ENCODE measurements around the gene LILRB5. TPM values are rescaled to one million over a fixed set of nuclear protein-coding genes. Genes with fewer than 3 reads are reported as not detected.
"Not testable (repeated sequence)": the region's sequence is repeated elsewhere in the genome, so short reads cannot be mapped to it uniquely, and the experiment has no call there.

The LILRB5 gene
- total RNA-seq, 1 experiment from 2014 or later: not detected

- H3K27me3 ChIP-seq (replicated peaks; ENCODE audit: control insufficient read depth, insufficient read depth, low read length); DNase-seq; BruUV-seq (replicated peaks); H3K36me3 Mint-ChIP-seq (ENCODE audit: insufficient read depth, unreplicated experiment); H3K4me1 Mint-ChIP-seq (ENCODE audit: low read depth, unreplicated experiment); intact Hi-C loops (cut with micrococcal nuclease; ENCODE audit: unreplicated experiment); H3K4me3 Mint-ChIP-seq (ENCODE audit: unreplicated experiment); CTCF ChIA-PET; POLR2A ChIA-PET; H3K4me3 ChIP-seq (ENCODE audit: low read depth, low read length); H3K27ac Mint-ChIP-seq (ENCODE audit: unreplicated experiment); H3K9me3 ChIP-seq; H3K4me1 ChIP-seq; H3K36me3 ChIP-seq (ENCODE audit: control insufficient read depth, insufficient read depth, low read length): not testable (repeated sequence)
- peaks cover 11% of the 10 kb centered on the region for H3K27me3 Mint-ChIP-seq (ENCODE audit: insufficient read depth, unreplicated experiment)
- peaks cover 11% of the 10 kb centered on the region for H3K9me3 Mint-ChIP-seq (ENCODE audit: unreplicated experiment)
Measured at GRCh38 chr19:54240372-54241336, 16.4 kb downstream of the LILRB5 start.

- H3K27ac Mint-ChIP-seq (ENCODE audit: unreplicated experiment); H3K4me3 ChIP-seq (ENCODE audit: low read depth, low read length); intact Hi-C loops (cut with micrococcal nuclease; ENCODE audit: unreplicated experiment); CTCF ChIA-PET; H3K27me3 ChIP-seq (replicated peaks; ENCODE audit: control insufficient read depth, insufficient read depth, low read length); H3K4me3 Mint-ChIP-seq (ENCODE audit: unreplicated experiment); POLR2A ChIA-PET; H3K4me1 ChIP-seq; H3K4me1 Mint-ChIP-seq (ENCODE audit: low read depth, unreplicated experiment); H3K36me3 Mint-ChIP-seq (ENCODE audit: insufficient read depth, unreplicated experiment); BruUV-seq (replicated peaks); H3K9me3 ChIP-seq; DNase-seq; H3K36me3 ChIP-seq (ENCODE audit: control insufficient read depth, insufficient read depth, low read length): not testable (repeated sequence)
- Mint-ChIP-seq H3K27me3 (ENCODE audit: insufficient read depth, unreplicated experiment) (peaks cover 11% of the 10 kb centered on the region), H3K9me3 (ENCODE audit: unreplicated experiment) (peaks cover 11% of the 10 kb centered on the region)
Measured at GRCh38 chr19:54239491-54240371, 17.3 kb downstream of the LILRB5 start.

GRCh38 chr19:54233941-54234340 lies 23.1 kb downstream of the LILRB5 start:
- no peak overlapping the region for H3K4me3 ChIP-seq (ENCODE audit: low read depth, low read length)
- peaks cover 24% of the 10 kb centered on the region for H3K4me1 Mint-ChIP-seq (ENCODE audit: low read depth, unreplicated experiment)
- TF ChIP-seq CTCF (IDR thresholded peaks at IDR 0.05; ENCODE audit: insufficient read depth in 1 of 2, low read depth in 1 of 2, low read length in 1 of 2, severe bottlenecking in 1 of 2, unreplicated experiment in 1 of 2): no peak
- H3K27me3 Mint-ChIP-seq (ENCODE audit: insufficient read depth, unreplicated experiment): peaks cover 6% of the 10 kb centered on the region
- H3K36me3 Mint-ChIP-seq (ENCODE audit: insufficient read depth, unreplicated experiment): peaks cover 4% of the 10 kb centered on the region
- H3K36me3 ChIP-seq (ENCODE audit: control insufficient read depth, insufficient read depth, low read length): no peaks in the 10 kb centered on the region
- ChIA-PET POLR2A (no interaction called here), CTCF (no interaction called here)
- intact Hi-C loops (cut with micrococcal nuclease; ENCODE audit: unreplicated experiment): no loop called here
- peaks cover 9% of the 10 kb centered on the region for H3K4me1 ChIP-seq
- DNase-seq: no peak
- no peak overlapping the region for H3K27ac Mint-ChIP-seq (ENCODE audit: unreplicated experiment)
- no peak overlapping the region for H3K4me3 Mint-ChIP-seq (ENCODE audit: unreplicated experiment)
- peaks cover 11% of the 10 kb centered on the region; the same call in 1 of the 2 replicates for H3K9me3 ChIP-seq
- H3K9me3 Mint-ChIP-seq (ENCODE audit: unreplicated experiment): peaks cover 11% of the 10 kb centered on the region
- H3K27me3 ChIP-seq (replicated peaks; ENCODE audit: control insufficient read depth, insufficient read depth, low read length): no peaks in the 10 kb centered on the region
- BruUV-seq (replicated peaks): no TSS peak
